NCI-H1930 (cell line): ENCODE results near the gene SP3.

ENCODE experiments used
- DNase-seq, 2 experiments: peaks; one replicate each; lab custom pipeline; 2025; lab: John Stamatoyannopoulos, UW

The SP3 gene

GRCh38 chr2:173965372-173966025 lies at the start of gene SP3:
TSS of gene SP3 (minus strand) at chr2:173965373. CDS start at chr2:173965171, 202 bp downstream.
- peak; percentile 92 for DNase-seq

GRCh38 chr2:174014699-174015070 lies 49.5 kb upstream of the SP3 start:
- peak; percentile 5 to 7 for DNase-seq

GRCh38 chr2:174014011-174014698 lies 49.0 kb upstream of the SP3 start:
- DNase-seq, result no peak

- DNase-seq, result no peak
These were observed 48.2 kb upstream of the SP3 start for GRCh38 chr2:174013315-174013751.

- DNase-seq, result no peak
These were observed 47.5 kb upstream of the SP3 start for GRCh38 chr2:174012347-174013314.

- no peak for DNase-seq
These were observed 46.6 kb upstream of the SP3 start for GRCh38 chr2:174011796-174012195.

- no peak for DNase-seq
These were observed 46.0 kb upstream of the SP3 start for GRCh38 chr2:174011173-174011572.

- no peak for DNase-seq
These were observed 44.5 kb upstream of the SP3 start for GRCh38 chr2:174009488-174010223.

- DNase-seq, result no peak
These were observed 43.5 kb upstream of the SP3 start for GRCh38 chr2:174008720-174009119.

- DNase-seq, result no peak
These were observed 41.8 kb upstream of the SP3 start for GRCh38 chr2:174007010-174007409.

- no peak for DNase-seq
These were observed 40.7 kb upstream of the SP3 start for GRCh38 chr2:174005801-174006419.

- no peak for DNase-seq
These were observed 39.9 kb upstream of the SP3 start for GRCh38 chr2:174004905-174005605.

GRCh38 chr2:174003720-174004695 lies 38.8 kb upstream of the SP3 start:
- no peak for DNase-seq

- DNase-seq, result no peak
These were observed 37.5 kb upstream of the SP3 start for GRCh38 chr2:174002679-174003078.

- no peak for DNase-seq
These were observed 35.9 kb upstream of the SP3 start for GRCh38 chr2:174001107-174001506.

GRCh38 chr2:173999724-174000123 lies 34.6 kb upstream of the SP3 start:
- no peak for DNase-seq

- DNase-seq, result no peak
These were observed 34.1 kb upstream of the SP3 start for GRCh38 chr2:173999272-173999671.

GRCh38 chr2:173998386-173998785 lies 33.2 kb upstream of the SP3 start:
- no peak for DNase-seq

GRCh38 chr2:173997753-173998152 lies 32.6 kb upstream of the SP3 start:
- DNase-seq, result no peak

GRCh38 chr2:173997269-173997668 lies 32.1 kb upstream of the SP3 start:
- no peak for DNase-seq
